CD14-positive monocyte (primary cell): ENCODE measurements around the gene MIA3. TPM values are rescaled to one million over a fixed set of nuclear protein-coding genes. Genes with fewer than 3 reads are reported as not detected.
A peak's percentile ranks its signal among the peaks of the same experiment; 100 is the strongest.

Experiments
- DNase-seq, 3 donors: peaks; one replicate each; pipeline ENCODE4 v3.0.0-alpha.2; 2011 to 2022
- H2AFZ ChIP-seq: 2 replicates; pipeline ENCODE4 v1.6.0; 2012; ENCODE audit warnings: mild to moderate bottlenecking, low read depth, low read length, inconsistent platforms; ENCODE audit not compliant: insufficient read depth, poor library complexity, severe bottlenecking
- H3K27ac ChIP-seq, 2 donors: 1 replicate in 1 of 2; 2 replicates in 1 of 2; pipeline ENCODE4 v1.5.1; 2012 to 2013; ENCODE audit warnings: low read length in 2 of 2, control low read depth in 1 of 2, inconsistent platforms in 1 of 2, low read depth in 1 of 2, mild to moderate bottlenecking in 1 of 2
- H3K27me3 ChIP-seq, 2 donors: one replicate each; pipeline versions ENCODE4 v1.6.0 to v1.6.1; 2011 to 2013; ENCODE audit warnings: low read length in 2 of 2; ENCODE audit not compliant: control insufficient read depth in 2 of 2, insufficient read depth in 2 of 2
- H3K36me3 ChIP-seq, 2 donors: replicated peaks in 1 of 2; 1 replicate in 1 of 2; 2 replicates in 1 of 2; pipeline versions ENCODE4 v1.5.1 to v1.6.1; 2012 to 2013; ENCODE audit warnings: low read length in 2 of 2, control low read depth in 1 of 2, inconsistent platforms in 1 of 2, mild to moderate bottlenecking in 1 of 2; ENCODE audit not compliant: insufficient read depth in 2 of 2, control insufficient read depth in 1 of 2
- H3K4me1 ChIP-seq, 2 donors: 1 replicate in 1 of 2; 2 replicates in 1 of 2; pipeline versions ENCODE4 v1.5.1 to v1.6.1; 2012 to 2013; ENCODE audit warnings: low read length in 2 of 2, control low read depth in 1 of 2, inconsistent platforms in 1 of 2, mild to moderate bottlenecking in 1 of 2, moderate library complexity in 1 of 2; ENCODE audit not compliant: insufficient read depth in 2 of 2, control insufficient read depth in 1 of 2
- H3K4me2 ChIP-seq: replicated peaks from 2 replicates; pipeline ENCODE3; 2012; ENCODE audit warnings: low read length, moderate library complexity, mild to moderate bottlenecking; ENCODE audit not compliant: poor library complexity, severe bottlenecking; ENCODE audit errors: extremely low read depth
- H3K4me3 ChIP-seq, 3 experiments: fragments of 200-600 bp in 1 of 3; sonication (generic) in 1 of 3; replicated peaks in 1 of 3; 1 replicate in 2 of 3; 2 replicates in 1 of 3; pipeline ENCODE4 v1.5.1; 2011 to 2013; ENCODE audit warnings: low read length in 3 of 3, mild to moderate bottlenecking in 3 of 3, control low read depth in 2 of 3, low read depth in 2 of 3, inconsistent platforms in 1 of 3, moderate library complexity in 1 of 3
- H3K79me2 ChIP-seq: 2 replicates; pipeline ENCODE4 v1.6.0; 2012; ENCODE audit warnings: mild to moderate bottlenecking, control low read depth, inconsistent platforms, low read length, moderate library complexity; ENCODE audit not compliant: insufficient read depth
- H3K9ac ChIP-seq: 2 replicates; pipeline ENCODE4 v1.6.0; 2017; ENCODE audit warnings: low read length, mild to moderate bottlenecking; ENCODE audit not compliant: insufficient read depth, poor library complexity, severe bottlenecking
- H3K9me3 ChIP-seq, 2 donors: replicated peaks in 1 of 2; 1 replicate in 1 of 2; 2 replicates in 1 of 2; pipeline versions ENCODE4 v1.5.1 to v1.6.1; 2012 to 2013; ENCODE audit warnings: low read length in 2 of 2, control low read depth in 1 of 2; ENCODE audit not compliant: control insufficient read depth in 1 of 2, insufficient read depth in 1 of 2
- H4K20me1 ChIP-seq: 2 replicates; pipeline ENCODE4 v1.6.0; 2012; ENCODE audit warnings: mild to moderate bottlenecking, low read length, control low read depth, moderate library complexity; ENCODE audit not compliant: insufficient read depth
- H3K27ac Mint-ChIP-seq, 7 donors: one replicate each; pipeline ENCODE4 v1.8.0; 2020; ENCODE audit warnings: mild to moderate bottlenecking in 7 of 7, mixed read lengths in 7 of 7, moderate library complexity in 6 of 7, inconsistent platforms in 2 of 7
- H3K27me3 Mint-ChIP-seq, 3 donors: one replicate each; pipeline ENCODE4 v1.8.0; 2021 to 2022; ENCODE audit warnings: low read depth in 3 of 3, mild to moderate bottlenecking in 3 of 3, mixed read lengths in 3 of 3, moderate library complexity in 3 of 3, inconsistent platforms in 1 of 3
- H3K36me3 Mint-ChIP-seq, 2 donors: one replicate each; pipeline ENCODE4 v1.8.0; 2020; ENCODE audit warnings: mixed read lengths in 2 of 2, inconsistent platforms in 1 of 2, mild to moderate bottlenecking in 1 of 2
- H3K4me1 Mint-ChIP-seq: one replicate; pipeline ENCODE4 v1.8.0; 2020; ENCODE audit warnings: mild to moderate bottlenecking, mixed read lengths
- H3K4me3 Mint-ChIP-seq, 2 donors: one replicate each; pipeline ENCODE4 v1.8.0; 2020; ENCODE audit warnings: mild to moderate bottlenecking in 2 of 2, mixed read lengths in 2 of 2, moderate library complexity in 1 of 2
- H3K9me3 Mint-ChIP-seq, 7 donors: one replicate each; pipeline ENCODE4 v1.8.0; 2020 to 2022; ENCODE audit warnings: mixed read lengths in 7 of 7, mild to moderate bottlenecking in 6 of 7, moderate library complexity in 6 of 7, inconsistent platforms in 2 of 7
- CTCF ChIP-seq: fragments of 200-600 bp; IDR thresholded peaks from one replicate; pipeline ENCODE4 v1.8.0; 2022; ENCODE audit warnings: antibody characterized with exemption, mild to moderate bottlenecking
- WGBS: methylation state at CpG from one replicate; pipeline ENCODE4 v1.1.5; 2013; ENCODE audit warnings: missing lambda C conversion rate; ENCODE audit not compliant: insufficient coverage; 5-methylcytosine and 5-hydroxymethylcytosine counted together
- intact Hi-C, 2 donors: fragments of 100-400 bp; cut with micrococcal nuclease; formaldehyde crosslinking; loops; one replicate each; pipeline versions ENCODE4 v1.15.0 to v1.15.1; 2023
- polyA plus RNA-seq, 3 donors: library from polyadenylated mRNA; depleted of rRNA in 1 of 3; unstranded in 2 of 3; stranded (reverse) in 1 of 3; fragments of 300-500 nt in 2 of 3; fragments of >200 nt in 1 of 3; fragmentation: Illumina TruSeq in 2 of 3; gene quantifications; 1 replicate in 2 of 3; 2 replicates in 1 of 3; pipeline ENCODE4 v1.2.3, GENCODE V29; 2012 to 2021

MIA3 gene
- polyA plus RNA-seq, 3 donors: 19.8 to 37.1 (median 36.6) TPM

- H3K27me3 Mint-ChIP-seq: no peaks in the 10 kb centered on the region
- H4K20me1 ChIP-seq: no peaks in the 10 kb centered on the region
- no peak overlapping the region for H3K27ac ChIP-seq
- no peak for DNase-seq
- H3K4me1 Mint-ChIP-seq: no peaks in the 10 kb centered on the region
- H3K4me3 Mint-ChIP-seq: no peak overlapping the region
- intact Hi-C loops: no loop called here
- no peak overlapping the region for H3K27ac Mint-ChIP-seq
- H3K4me3 ChIP-seq: no peak overlapping the region
- no peak overlapping the region for H3K4me2 ChIP-seq
- H3K36me3 Mint-ChIP-seq: peaks cover 33 to 43% of the 10 kb centered on the region in 2 donors
- H3K9me3 Mint-ChIP-seq: no peaks in the 10 kb centered on the region
- H3K27me3 ChIP-seq: no peaks in the 10 kb centered on the region
- WGBS: no CpG with 5 or more reads among the region's 1 CpG
- no peak overlapping the region for H2AFZ ChIP-seq
- no peak for TF ChIP-seq CTCF
- no peaks in the 10 kb centered on the region for H3K79me2 ChIP-seq
- peaks cover 30 to 70% of the 10 kb centered on the region in 2 donors for H3K36me3 ChIP-seq
- H3K9me3 ChIP-seq: no peaks in the 10 kb centered on the region
- no peak overlapping the region for H3K9ac ChIP-seq
- H3K4me1 ChIP-seq: no peaks in the 10 kb centered on the region
Measured at GRCh38 chr1:222680080-222680479, 62.2 kb downstream of the MIA3 start.

GRCh38 chr1:222691016-222691415 is 73.1 kb downstream of the MIA3 start:
- no peaks in the 10 kb centered on the region for H3K9me3 ChIP-seq
- H3K4me1 Mint-ChIP-seq: no peaks in the 10 kb centered on the region
- no peaks in the 10 kb centered on the region for H3K4me1 ChIP-seq
- H3K79me2 ChIP-seq: peaks cover 9% of the 10 kb centered on the region
- no peaks in the 10 kb centered on the region for H3K27me3 Mint-ChIP-seq
- H3K4me3 ChIP-seq: no peak overlapping the region
- H3K4me3 Mint-ChIP-seq: no peak overlapping the region
- H3K9me3 Mint-ChIP-seq: no peaks in the 10 kb centered on the region
- H3K36me3 Mint-ChIP-seq: peaks cover 34 to 38% of the 10 kb centered on the region in 2 donors
- no peaks in the 10 kb centered on the region for H3K27me3 ChIP-seq
- no peak overlapping the region for H2AFZ ChIP-seq
- H4K20me1 ChIP-seq: peaks cover 7% of the 10 kb centered on the region
- no peak for TF ChIP-seq CTCF
- no peak overlapping the region for H3K4me2 ChIP-seq
- H3K36me3 ChIP-seq: peaks cover 41 to 67% of the 10 kb centered on the region in 2 donors
- DNase-seq: no peak
- peak overlapping the region in 1 of 7 donors; percentile 39 for H3K27ac Mint-ChIP-seq
- no CpG with 5 or more reads among the region's 1 CpG for WGBS
- intact Hi-C loops: no loop called here
- no peak overlapping the region for H3K9ac ChIP-seq
- no peak overlapping the region for H3K27ac ChIP-seq
